SK-N-SH treated with all-trans-retinoic acid at 6 μM for 48 hours (cell line): ENCODE measurements around the gene MUC2.

ENCODE experiments used
- ATAC-seq: fragments of 200-7000 bp; cut with Tn5 transposase; 3 replicates; pipeline ENCODE4 v1.9.1; 2020; ENCODE audit warnings: mild to moderate bottlenecking, moderate library complexity
- ARNTL ChIP-seq: fragments of 450-650 bp; formaldehyde crosslinking; IDR thresholded peaks from 2 replicates; pipeline ENCODE4 v1.5.0; 2020; ENCODE audit warnings: low read depth, mild to moderate bottlenecking, moderate library complexity, borderline replicate concordance
- BACH2 ChIP-seq: fragments of 250-450 bp; sonication (Bioruptor Pico); IDR thresholded peaks from 2 replicates; pipeline ENCODE4 v1.9.0; 2021; ENCODE audit warnings: mild to moderate bottlenecking, borderline replicate concordance
- CREB5 ChIP-seq: fragments of 250-450 bp; sonication (Bioruptor Pico); IDR thresholded peaks from 2 replicates; pipeline ENCODE4 v1.5.1; 2020; ENCODE audit warnings: low read depth, mild to moderate bottlenecking, moderate library complexity
- CSDC2 ChIP-seq: fragments of 250-450 bp; sonication (Bioruptor Pico); IDR thresholded peaks from 2 replicates; pipeline ENCODE4 v1.5.0; 2020; ENCODE audit warnings: mild to moderate bottlenecking, moderate library complexity
- ESRRG ChIP-seq: fragments of 250-450 bp; sonication (Bioruptor Pico); IDR thresholded peaks from 2 replicates; pipeline ENCODE4 v1.6.1; 2021; ENCODE audit warnings: mild to moderate bottlenecking
- GLIS3 ChIP-seq: fragments of 250-450 bp; sonication (Bioruptor Pico); IDR thresholded peaks from 2 replicates; pipeline ENCODE4 v1.5.0; 2020; ENCODE audit warnings: mild to moderate bottlenecking, moderate library complexity
- ISL1 ChIP-seq: fragments of 250-450 bp; sonication (Bioruptor Pico); IDR thresholded peaks from 2 replicates; pipeline ENCODE4 v2.1.2; 2022; ENCODE audit warnings: mild to moderate bottlenecking, moderate library complexity
- OSR1 ChIP-seq: fragments of 250-450 bp; sonication (Bioruptor Pico); IDR thresholded peaks from 2 replicates; pipeline ENCODE4 v1.8.0; 2022; ENCODE audit warnings: moderate library complexity, mild to moderate bottlenecking, inconsistent platforms
- PATZ1 ChIP-seq: fragments of 250-450 bp; sonication (Bioruptor Pico); IDR thresholded peaks from 2 replicates; pipeline ENCODE4 v1.8.0; 2020; ENCODE audit warnings: mild to moderate bottlenecking, moderate library complexity, borderline replicate concordance
- PPARA ChIP-seq: fragments of 250-450 bp; sonication (Bioruptor Pico); IDR thresholded peaks from 2 replicates; pipeline ENCODE4 v1.5.0; 2020; ENCODE audit warnings: mild to moderate bottlenecking, borderline replicate concordance
- SNAI2 ChIP-seq: fragments of 250-450 bp; sonication (Bioruptor Pico); IDR thresholded peaks from 2 replicates; pipeline ENCODE4 v1.5.0; 2020; ENCODE audit warnings: mild to moderate bottlenecking, moderate library complexity
- TCF4 ChIP-seq: fragments of 250-450 bp; sonication (Bioruptor Pico); IDR thresholded peaks from 2 replicates; pipeline ENCODE4 v1.8.0; 2021; ENCODE audit warnings: mild to moderate bottlenecking, moderate library complexity, borderline replicate concordance
- TOX ChIP-seq: fragments of 250-450 bp; sonication (Bioruptor Pico); IDR thresholded peaks from 2 replicates; pipeline ENCODE4 v1.8.0; 2021; ENCODE audit warnings: mild to moderate bottlenecking, moderate library complexity, borderline replicate concordance
- TSHZ2 ChIP-seq: fragments of 250-450 bp; sonication (Bioruptor Pico); IDR thresholded peaks from 2 replicates; pipeline ENCODE4 v1.5.0; 2020; ENCODE audit warnings: mild to moderate bottlenecking, moderate library complexity
- ZC3H10 ChIP-seq: fragments of 250-450 bp; sonication (Bioruptor Pico); IDR thresholded peaks from 2 replicates; pipeline ENCODE4 v1.5.1; 2021; ENCODE audit warnings: mild to moderate bottlenecking, moderate library complexity
- ZFP3 ChIP-seq: fragments of 250-450 bp; sonication (Bioruptor Pico); IDR thresholded peaks from 2 replicates; pipeline ENCODE4 v1.5.0; 2020; ENCODE audit warnings: mild to moderate bottlenecking, moderate library complexity
- ZFP30 ChIP-seq: fragments of 450-650 bp; formaldehyde crosslinking; IDR thresholded peaks from 2 replicates; pipeline ENCODE4 v1.5.0; 2022; ENCODE audit warnings: mild to moderate bottlenecking, moderate library complexity
- ZNF70 ChIP-seq: fragments of 450-650 bp; formaldehyde crosslinking; IDR thresholded peaks from 2 replicates; pipeline ENCODE4 v1.5.0; 2020; ENCODE audit warnings: mild to moderate bottlenecking, moderate library complexity
- ZNF8 ChIP-seq: fragments of 450-650 bp; formaldehyde crosslinking; IDR thresholded peaks from 2 replicates; pipeline ENCODE4 v1.5.0; 2020; ENCODE audit warnings: mild to moderate bottlenecking, moderate library complexity
- TF ChIP-seq, protein P1 (sequence below): fragments of 250-450 bp; sonication (Bioruptor Pico); IDR thresholded peaks from 2 replicates; pipeline ENCODE4 v1.8.0; 2021; ENCODE audit warnings: low read depth, mild to moderate bottlenecking, moderate library complexity, borderline replicate concordance
- TF ChIP-seq, protein P2 (sequence below): fragments of 250-450 bp; sonication (Bioruptor Pico); IDR thresholded peaks from 2 replicates; pipeline ENCODE4 v1.5.1; 2021; ENCODE audit warnings: mild to moderate bottlenecking, moderate library complexity

MUC2 gene

DNA sequence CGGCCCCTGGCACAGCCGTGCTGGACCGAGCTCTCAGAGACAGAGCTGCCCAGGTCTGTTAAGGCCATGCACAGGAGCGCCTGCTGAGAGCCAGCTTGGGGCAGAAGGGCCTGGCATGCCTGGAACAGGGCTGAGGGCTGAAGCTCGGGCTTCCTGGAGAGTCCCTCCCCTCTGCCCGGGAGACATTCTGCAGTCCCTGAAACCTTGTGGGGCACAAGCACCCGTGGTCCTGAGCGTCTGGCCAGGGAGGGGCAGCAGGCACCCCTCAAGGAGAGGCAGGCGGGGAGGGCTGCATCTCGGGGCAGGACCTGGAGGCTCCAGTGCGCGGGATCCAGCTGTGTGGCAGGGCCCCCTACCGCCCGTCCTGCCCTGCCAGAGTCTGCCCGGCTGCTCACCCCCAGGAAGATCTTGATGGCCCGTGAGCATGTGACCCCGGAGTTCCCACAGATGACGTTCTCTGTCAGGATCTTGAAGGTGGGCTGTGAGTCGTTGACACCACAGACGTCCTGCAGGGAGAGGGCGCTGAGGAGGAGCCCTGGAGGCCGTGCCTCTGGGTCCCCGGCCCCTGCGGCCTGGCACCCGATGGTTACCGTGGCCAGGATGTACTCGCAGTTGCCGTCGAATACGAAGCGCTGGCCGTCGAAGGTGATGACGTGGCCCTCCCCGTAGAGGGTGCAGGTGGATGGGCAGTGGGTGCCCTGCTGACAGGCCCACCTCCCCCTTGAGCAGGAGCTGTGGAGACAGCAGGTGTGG lies 49.1 kb upstream of the MUC2 start (continued):
- no peak for TF ChIP-seq OSR1

GRCh38 chr11:1026163-1026450 lies 48.6 kb upstream of the MUC2 start:
- no peak for ATAC-seq
- TF ChIP-seq ZC3H10 (no peak), ZNF70 (CRISPR knock-in tag) (no peak), TCF4 (CRISPR knock-in tag) (no peak), SNAI2 (no peak), ZFP3 (CRISPR knock-in tag) (no peak), PPARA (CRISPR knock-in tag) (no peak), PATZ1 (CRISPR knock-in tag) (no peak), OSR1 (no peak), ARNTL (no peak), ZNF8 (CRISPR knock-in tag) (no peak), ZFP30 (no peak), CSDC2 (CRISPR knock-in tag) (no peak)
- TF ChIP-seq, protein P1, sequence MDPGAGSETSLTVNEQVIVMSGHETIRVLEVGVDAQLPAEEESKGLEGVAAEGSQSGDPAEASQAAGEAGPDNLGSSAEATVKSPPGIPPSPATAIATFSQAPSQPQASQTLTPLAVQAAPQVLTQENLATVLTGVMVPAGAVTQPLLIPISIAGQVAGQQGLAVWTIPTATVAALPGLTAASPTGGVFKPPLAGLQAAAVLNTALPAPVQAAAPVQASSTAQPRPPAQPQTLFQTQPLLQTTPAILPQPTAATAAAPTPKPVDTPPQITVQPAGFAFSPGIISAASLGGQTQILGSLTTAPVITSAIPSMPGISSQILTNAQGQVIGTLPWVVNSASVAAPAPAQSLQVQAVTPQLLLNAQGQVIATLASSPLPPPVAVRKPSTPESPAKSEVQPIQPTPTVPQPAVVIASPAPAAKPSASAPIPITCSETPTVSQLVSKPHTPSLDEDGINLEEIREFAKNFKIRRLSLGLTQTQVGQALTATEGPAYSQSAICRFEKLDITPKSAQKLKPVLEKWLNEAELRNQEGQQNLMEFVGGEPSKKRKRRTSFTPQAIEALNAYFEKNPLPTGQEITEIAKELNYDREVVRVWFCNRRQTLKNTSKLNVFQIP, result no peak
- TF ChIP-seq, protein P2, sequence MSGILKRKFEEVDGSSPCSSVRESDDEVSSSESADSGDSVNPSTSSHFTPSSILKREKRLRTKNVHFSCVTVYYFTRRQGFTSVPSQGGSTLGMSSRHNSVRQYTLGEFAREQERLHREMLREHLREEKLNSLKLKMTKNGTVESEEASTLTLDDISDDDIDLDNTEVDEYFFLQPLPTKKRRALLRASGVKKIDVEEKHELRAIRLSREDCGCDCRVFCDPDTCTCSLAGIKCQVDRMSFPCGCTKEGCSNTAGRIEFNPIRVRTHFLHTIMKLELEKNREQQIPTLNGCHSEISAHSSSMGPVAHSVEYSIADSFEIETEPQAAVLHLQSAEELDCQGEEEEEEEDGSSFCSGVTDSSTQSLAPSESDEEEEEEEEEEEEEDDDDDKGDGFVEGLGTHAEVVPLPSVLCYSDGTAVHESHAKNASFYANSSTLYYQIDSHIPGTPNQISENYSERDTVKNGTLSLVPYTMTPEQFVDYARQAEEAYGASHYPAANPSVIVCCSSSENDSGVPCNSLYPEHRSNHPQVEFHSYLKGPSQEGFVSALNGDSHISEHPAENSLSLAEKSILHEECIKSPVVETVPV, result no peak
- TF ChIP-seq, all 23 proteins: peak for 0

- no peak for ATAC-seq
- no peak for TF ChIP-seq TOX (CRISPR knock-in tag)
- TF ChIP-seq ZFP30, result no peak
- TF ChIP-seq CREB5, result no peak
- TF ChIP-seq ARNTL, result no peak
- no peak for TF ChIP-seq ESRRG (CRISPR knock-in tag)
- no peak for TF ChIP-seq ZNF8 (CRISPR knock-in tag)
- TF ChIP-seq SNAI2, result no peak
- TF ChIP-seq CSDC2 (CRISPR knock-in tag), result no peak
- TF ChIP-seq ISL1 (CRISPR knock-in tag), result no peak
- no peak for TF ChIP-seq TSHZ2 (CRISPR knock-in tag)
- no peak for TF ChIP-seq ZFP3 (CRISPR knock-in tag)
- no peak for TF ChIP-seq ZNF70 (CRISPR knock-in tag)
- TF ChIP-seq BACH2 (CRISPR knock-in tag), result no peak
- TF ChIP-seq GLIS3 (CRISPR knock-in tag), result no peak
These were observed 47.8 kb upstream of the MUC2 start for GRCh38 chr11:1026641-1027482.
